Activated naive CD8-positive, alpha-beta T cell treated with anti-CD3 and anti-CD28 coated beads, Interleukin-2, amount 50 U/mL, for 24 hours (primary cell): ENCODE results near the gene TMIGD2.
"Not testable (repeated sequence)": the region's sequence is repeated elsewhere in the genome, so short reads cannot be mapped to it uniquely, and the experiment has no call there.

Source experiments
- ATAC-seq: fragments of 150-1000 bp; cut with Tn5 transposase; one replicate; pipeline ENCODE4 v1.10.0; 2021
- DNase-seq: peaks from one replicate; pipeline ENCODE4 v3.0.0; 2021
- H3K27ac Mint-ChIP-seq: one replicate; pipeline ENCODE4 v1.8.0; 2021; ENCODE audit warnings: mild to moderate bottlenecking, mixed read lengths
- H3K27me3 Mint-ChIP-seq: one replicate; pipeline ENCODE4 v1.8.0; 2021; ENCODE audit warnings: mixed read lengths
- H3K36me3 Mint-ChIP-seq: one replicate; pipeline ENCODE4 v1.8.0; 2021; ENCODE audit warnings: low read depth, mixed read lengths
- H3K4me1 Mint-ChIP-seq: one replicate; pipeline ENCODE4 v1.8.0; 2021; ENCODE audit warnings: mixed read lengths
- H3K4me3 Mint-ChIP-seq: one replicate; pipeline ENCODE4 v1.8.0; 2021; ENCODE audit warnings: mild to moderate bottlenecking, moderate library complexity, mixed read lengths
- H3K9me3 Mint-ChIP-seq: one replicate; pipeline ENCODE4 v1.8.0; 2021; ENCODE audit warnings: mixed read lengths

The TMIGD2 gene, protein sequence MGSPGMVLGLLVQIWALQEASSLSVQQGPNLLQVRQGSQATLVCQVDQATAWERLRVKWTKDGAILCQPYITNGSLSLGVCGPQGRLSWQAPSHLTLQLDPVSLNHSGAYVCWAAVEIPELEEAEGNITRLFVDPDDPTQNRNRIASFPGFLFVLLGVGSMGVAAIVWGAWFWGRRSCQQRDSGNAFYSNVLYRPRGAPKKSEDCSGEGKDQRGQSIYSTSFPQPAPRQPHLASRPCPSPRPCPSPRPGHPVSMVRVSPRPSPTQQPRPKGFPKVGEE

DNA sequence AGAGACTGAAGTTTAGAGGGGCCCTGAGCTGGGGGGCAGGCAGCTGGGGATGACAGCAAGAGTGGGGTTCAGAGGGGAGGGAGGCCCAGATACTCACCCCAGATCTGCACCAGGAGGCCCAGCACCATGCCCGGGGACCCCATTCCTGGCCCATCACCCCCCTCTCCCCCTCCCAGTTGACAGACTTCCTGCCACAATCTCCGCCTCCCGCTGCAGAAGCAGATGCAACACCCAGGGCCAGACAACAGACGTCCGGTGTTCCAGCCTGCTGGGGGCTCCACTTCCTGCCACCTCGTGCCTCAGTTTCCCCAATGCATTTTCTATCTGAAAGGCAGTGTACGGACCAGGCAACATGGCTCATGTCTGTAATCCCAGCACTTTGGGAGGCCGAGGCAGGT, at the start of gene TMIGD2:
Gene TMIGD2, minus strand, starts transcription at position 147 of the 398 bp plus-strand sequence. Its CDS starts 4 bp downstream, at position 143.
- Mint-ChIP-seq H3K27ac (peak within 1 kb of the TSS; percentile 61), H3K9me3 (no peaks in the 10 kb centered on the region), H3K4me3 (peak within 1 kb of the TSS; percentile 73), H3K27me3 (peaks cover 3% of the 10 kb centered on the region), H3K4me1 (peaks cover 37% of the 10 kb centered on the region), H3K36me3 (no peaks in the 10 kb centered on the region)
- DNase-seq (peak; percentile 39), ATAC-seq (no peak)

DNA sequence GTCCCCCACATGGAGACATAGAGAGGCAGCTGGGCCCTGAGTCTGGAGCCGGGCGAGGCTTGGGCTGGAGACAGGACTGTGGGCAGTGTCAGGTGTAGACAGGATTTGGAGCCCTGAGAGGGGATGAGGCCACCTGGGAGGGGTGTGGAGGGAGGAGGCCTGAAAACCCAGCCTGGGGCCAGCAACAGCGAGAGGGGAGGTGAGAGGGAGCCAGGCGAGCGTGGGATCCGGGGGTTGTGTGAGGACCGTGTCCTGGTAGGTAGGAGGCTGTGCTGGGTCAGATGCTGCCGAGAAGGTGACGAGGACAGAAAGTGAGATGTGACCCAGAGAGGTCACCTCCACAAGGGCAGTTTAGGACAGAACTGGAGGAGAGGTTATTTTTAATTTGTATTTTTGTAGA, 48.5 kb upstream of the TMIGD2 start:
- Mint-ChIP-seq H3K4me1 (peaks cover 2% of the 10 kb centered on the region), H3K27me3 (no peaks in the 10 kb centered on the region), H3K27ac (no peak overlapping the region), H3K9me3 (no peaks in the 10 kb centered on the region), H3K4me3 (no peak overlapping the region), H3K36me3 (peaks cover 4% of the 10 kb centered on the region)
- DNase-seq = no peak
- no peak for ATAC-seq

DNA sequence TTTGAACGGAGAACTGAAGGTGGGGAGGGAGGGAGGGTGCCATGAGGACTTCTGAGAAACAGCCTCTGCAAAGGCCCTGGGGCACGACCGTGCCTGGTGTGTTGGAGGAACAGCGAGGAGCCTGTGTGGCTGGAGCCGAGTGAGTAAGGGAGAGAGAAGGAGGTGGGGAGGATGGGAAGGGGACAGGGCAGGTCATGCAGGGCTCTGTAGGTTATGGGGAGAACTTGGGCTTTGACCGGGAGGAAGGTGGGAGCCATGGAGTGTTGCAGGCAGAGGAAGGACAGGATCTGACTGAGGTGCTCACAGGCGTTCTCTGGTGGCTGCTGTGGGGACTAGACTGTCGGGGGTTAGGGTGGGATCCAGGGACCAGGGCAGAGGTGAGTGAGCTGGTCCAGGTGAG, 47.9 kb upstream of the TMIGD2 start:
- no peak for DNase-seq
- ATAC-seq = no peak
- H3K9me3 Mint-ChIP-seq = no peaks in the 10 kb centered on the region
- H3K27me3 Mint-ChIP-seq = no peaks in the 10 kb centered on the region
- no peak overlapping the region for H3K4me3 Mint-ChIP-seq
- no peak overlapping the region for H3K27ac Mint-ChIP-seq
- peaks cover 4% of the 10 kb centered on the region for H3K36me3 Mint-ChIP-seq
- peaks cover 2% of the 10 kb centered on the region for H3K4me1 Mint-ChIP-seq

DNA sequence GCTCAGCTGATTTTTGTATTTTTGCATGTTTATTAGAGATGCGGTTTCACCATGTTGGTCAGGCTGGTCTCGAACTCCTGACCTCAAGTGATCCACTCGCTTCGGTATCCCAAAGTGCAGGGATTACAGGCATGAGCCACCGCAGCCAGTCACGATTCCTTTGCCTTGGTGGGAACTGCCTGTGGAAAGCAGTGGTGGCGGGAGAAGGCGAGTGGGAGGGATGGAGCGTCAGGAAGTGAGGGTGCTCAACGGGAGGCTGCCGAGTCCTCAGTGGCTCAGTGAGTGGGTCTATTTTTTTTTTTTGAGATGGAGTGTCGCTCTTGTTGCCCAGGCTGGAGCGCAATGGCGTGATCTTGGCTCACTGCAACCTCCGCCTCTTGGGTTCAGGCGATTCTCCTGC, 47.0 kb upstream of the TMIGD2 start:
- not testable (repeated sequence) for H3K4me1 Mint-ChIP-seq, H3K27ac Mint-ChIP-seq, DNase-seq, H3K9me3 Mint-ChIP-seq, H3K4me3 Mint-ChIP-seq, H3K27me3 Mint-ChIP-seq, ATAC-seq, H3K36me3 Mint-ChIP-seq

DNA sequence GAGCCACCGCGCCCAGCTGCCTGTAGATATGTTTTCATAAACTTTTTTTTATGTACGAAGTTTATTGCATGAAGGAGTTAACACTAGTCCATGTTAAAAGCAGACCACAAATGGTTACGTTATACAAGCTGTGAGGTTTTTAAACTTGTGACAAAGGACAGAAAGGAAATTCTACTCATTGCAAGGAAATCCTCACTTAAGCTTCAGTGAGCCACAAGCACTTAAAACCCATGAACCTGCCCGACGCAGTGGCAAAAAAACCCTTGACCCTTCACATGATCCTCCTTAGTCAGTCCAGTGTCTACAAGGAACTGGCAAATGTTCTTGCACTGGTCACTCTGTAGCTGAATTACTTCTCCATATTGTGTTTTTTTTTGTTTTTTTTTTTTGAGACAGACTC, 45.3 kb upstream of the TMIGD2 start:
- ATAC-seq (no peak), DNase-seq (no peak)
- H3K27me3 Mint-ChIP-seq = peaks cover 2% of the 10 kb centered on the region
- H3K9me3 Mint-ChIP-seq = no peaks in the 10 kb centered on the region
- no peak overlapping the region for H3K27ac Mint-ChIP-seq
- H3K4me3 Mint-ChIP-seq = no peak overlapping the region
- peaks cover 12% of the 10 kb centered on the region for H3K4me1 Mint-ChIP-seq
- peaks cover 5% of the 10 kb centered on the region for H3K36me3 Mint-ChIP-seq

DNA sequence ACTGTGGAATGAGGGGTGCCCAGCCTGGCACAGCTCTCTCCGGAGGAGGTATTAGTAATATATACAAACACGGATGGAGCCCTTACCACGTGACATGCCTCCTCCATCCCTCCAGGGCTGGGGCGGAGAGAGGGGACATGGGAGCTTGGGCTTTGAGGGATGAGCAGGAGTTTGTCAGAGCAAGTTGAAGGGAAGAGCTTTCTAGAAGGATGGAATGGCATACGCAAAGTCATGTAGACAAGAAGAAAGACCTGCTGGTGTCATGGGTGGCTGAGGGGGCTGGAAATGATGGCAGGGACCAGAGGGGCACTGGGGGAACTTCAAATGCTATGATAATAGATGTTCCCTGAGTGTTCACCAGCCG, 43.8 kb upstream of the TMIGD2 start:
- DNase-seq (no peak), ATAC-seq (no peak)
- Mint-ChIP-seq H3K27ac (no peak overlapping the region), H3K4me1 (peaks cover 15% of the 10 kb centered on the region), H3K36me3 (peaks cover 5% of the 10 kb centered on the region), H3K27me3 (peaks cover 2% of the 10 kb centered on the region), H3K9me3 (no peaks in the 10 kb centered on the region), H3K4me3 (no peak overlapping the region)

DNA sequence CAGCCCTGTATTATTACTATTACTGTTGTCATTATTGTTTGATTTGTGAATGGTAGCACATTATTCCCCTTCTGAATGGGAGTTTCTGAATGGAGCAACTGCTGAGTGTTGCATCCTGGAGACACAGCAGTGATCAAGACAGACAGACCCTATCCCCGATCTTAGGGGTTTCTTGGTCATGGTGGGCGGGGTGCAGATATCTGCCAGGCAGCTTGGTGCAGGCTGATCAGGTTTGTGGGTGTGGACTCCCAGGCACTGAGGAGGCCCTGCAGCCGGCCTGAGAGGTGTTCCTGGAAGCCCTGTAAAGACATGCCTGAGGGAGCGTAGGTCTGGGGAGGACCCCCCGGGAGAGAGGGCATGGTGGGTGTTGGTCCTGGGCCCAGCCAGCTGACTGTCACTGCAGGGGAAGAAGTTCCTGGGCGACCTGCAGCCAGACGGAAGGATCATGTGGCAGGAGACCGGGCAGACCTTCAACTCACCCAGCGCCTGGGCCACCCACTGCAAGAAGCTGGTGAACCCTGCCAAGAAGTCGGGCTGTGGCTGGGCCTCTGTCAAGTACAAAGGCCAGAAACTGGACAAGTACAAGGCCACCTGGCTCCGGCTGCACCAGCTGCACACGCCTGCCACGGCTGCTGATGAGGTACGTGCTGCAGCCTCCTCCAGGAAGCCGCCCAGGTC, 43.3 kb upstream of the TMIGD2 start:
- Mint-ChIP-seq H3K4me1 (peaks cover 15% of the 10 kb centered on the region), H3K36me3 (peaks cover 5% of the 10 kb centered on the region), H3K4me3 (peak overlapping the region; percentile 50), H3K27ac (no peak overlapping the region), H3K9me3 (no peaks in the 10 kb centered on the region), H3K27me3 (peaks cover 2% of the 10 kb centered on the region)
- DNase-seq = no peak
- no peak for ATAC-seq

DNA sequence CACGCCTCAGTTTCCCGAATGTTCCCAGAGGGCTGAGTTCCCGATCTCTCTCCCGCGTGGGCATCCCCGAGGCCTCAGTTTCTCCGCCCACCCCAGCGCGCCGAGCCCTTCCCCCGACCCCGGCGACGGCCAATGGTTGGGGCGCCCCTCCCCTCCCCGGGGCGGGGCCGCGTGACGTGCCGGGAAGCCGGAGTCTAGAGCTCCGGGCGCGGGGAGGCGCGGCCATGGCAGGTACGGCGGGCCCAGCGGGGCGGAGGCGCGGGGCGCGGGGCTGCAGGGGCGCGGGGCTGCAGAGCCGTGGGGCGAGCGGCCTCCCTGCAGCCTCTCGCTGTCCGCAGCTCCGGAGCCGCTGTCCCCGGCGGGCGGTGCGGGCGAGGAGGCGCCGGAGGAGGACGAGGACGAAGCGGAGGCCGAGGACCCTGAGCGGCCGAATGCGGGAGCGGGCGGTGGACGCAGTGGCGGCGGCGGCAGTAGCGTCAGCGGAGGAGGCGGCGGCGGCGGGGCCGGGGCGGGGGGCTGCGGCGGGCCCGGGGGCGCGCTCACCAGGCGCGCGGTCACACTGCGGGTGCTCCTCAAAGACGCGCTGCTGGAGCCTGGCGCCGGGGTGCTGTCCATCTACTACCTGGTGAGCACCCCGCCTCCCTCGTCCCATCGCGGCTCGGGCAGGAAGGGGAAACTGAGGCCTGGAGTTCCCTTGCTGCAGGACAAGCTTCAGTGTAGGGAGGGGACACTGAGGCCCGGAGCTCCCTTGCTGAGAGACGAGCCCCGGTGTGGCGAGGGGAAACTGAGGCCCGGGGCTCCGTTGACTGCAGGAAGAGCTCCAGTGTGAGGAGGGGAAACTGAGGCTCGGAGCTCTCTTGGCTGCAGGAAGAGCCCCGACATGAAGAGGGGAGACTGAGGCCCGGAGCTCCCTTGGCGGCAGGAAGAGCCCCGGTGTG, 41.5 kb upstream of the TMIGD2 start, which contains the start of gene MPND:
Gene MPND, plus strand, starts transcription at position 193 of the 938 bp plus-strand sequence. Its CDS starts 32 bp downstream, at position 225.
- Mint-ChIP-seq H3K27ac (peak within 1 kb of the TSS; percentile 96), H3K4me3 (peak within 1 kb of the TSS; percentile 86), H3K27me3 (peaks cover 2% of the 10 kb centered on the region), H3K4me1 (peaks cover 21% of the 10 kb centered on the region), H3K9me3 (no peaks in the 10 kb centered on the region), H3K36me3 (peaks cover 5% of the 10 kb centered on the region)
- ATAC-seq (peak; percentile 67), DNase-seq (peak; percentile 97)

DNA sequence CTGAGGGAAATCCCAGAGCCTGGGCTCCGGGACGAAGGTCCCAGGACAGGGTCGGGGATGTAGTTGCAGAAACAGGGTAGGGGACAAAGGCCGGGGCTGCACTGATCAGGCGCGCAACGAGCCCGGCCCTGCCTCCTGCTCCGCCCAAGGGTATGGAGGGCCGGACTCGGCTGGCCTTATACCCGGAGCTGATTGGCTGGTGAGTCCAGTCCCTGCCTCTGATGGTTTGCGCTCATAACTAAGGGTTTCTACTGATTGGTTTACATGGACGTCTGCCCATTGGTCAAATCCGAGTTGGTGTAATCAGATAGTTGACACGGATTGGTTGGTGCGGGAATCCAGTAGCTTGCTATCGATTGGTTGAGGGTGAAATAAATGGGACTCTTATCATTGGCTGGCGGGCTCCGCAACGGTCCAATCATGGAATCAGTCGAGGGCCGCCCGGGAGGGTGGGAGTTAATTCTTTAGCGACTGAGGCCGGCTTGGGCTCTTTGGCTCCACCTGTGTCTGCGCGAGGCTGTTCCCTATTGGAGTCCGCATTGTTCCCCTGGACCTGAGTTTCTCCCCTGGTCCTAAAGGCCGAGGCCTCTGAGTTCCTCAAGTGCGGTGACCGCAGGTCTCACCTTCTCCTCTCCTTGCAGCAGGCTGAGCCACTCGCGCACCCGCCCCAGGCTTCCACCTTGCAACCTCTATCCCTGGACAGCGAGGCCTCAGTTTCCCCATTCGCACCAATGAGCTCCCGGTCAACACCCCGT, 40.6 kb upstream of the TMIGD2 start:
- Mint-ChIP-seq H3K9me3 (no peaks in the 10 kb centered on the region), H3K4me1 (peaks cover 28% of the 10 kb centered on the region), H3K36me3 (peaks cover 5% of the 10 kb centered on the region), H3K27me3 (peaks cover 2% of the 10 kb centered on the region), H3K4me3 (peak overlapping the region; percentile 86), H3K27ac (peak overlapping the region; percentile 96)
- DNase-seq (peak; percentile 89), ATAC-seq (peak; percentile 95)

DNA sequence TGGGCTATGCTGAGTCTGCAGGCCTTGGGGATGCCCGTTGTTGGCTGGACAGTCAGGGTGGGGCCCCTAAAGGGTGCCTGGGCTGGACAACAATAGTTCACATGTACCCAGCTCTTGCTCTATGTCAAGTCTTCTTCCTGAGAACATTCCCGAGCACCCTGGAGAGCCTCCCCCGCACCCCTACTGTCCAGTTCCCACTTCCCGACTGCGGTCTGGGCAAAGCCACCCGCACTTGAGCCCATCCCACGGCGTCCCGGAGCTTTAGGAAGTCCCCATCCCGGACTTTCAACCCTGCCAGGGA, 40.1 kb upstream of the TMIGD2 start:
- ATAC-seq (no peak), DNase-seq (no peak)
- Mint-ChIP-seq H3K4me3 (peak overlapping the region; percentile 86), H3K27ac (peak overlapping the region; percentile 96), H3K36me3 (peaks cover 4% of the 10 kb centered on the region), H3K27me3 (peaks cover 2% of the 10 kb centered on the region), H3K4me1 (peaks cover 29% of the 10 kb centered on the region), H3K9me3 (no peaks in the 10 kb centered on the region)

DNA sequence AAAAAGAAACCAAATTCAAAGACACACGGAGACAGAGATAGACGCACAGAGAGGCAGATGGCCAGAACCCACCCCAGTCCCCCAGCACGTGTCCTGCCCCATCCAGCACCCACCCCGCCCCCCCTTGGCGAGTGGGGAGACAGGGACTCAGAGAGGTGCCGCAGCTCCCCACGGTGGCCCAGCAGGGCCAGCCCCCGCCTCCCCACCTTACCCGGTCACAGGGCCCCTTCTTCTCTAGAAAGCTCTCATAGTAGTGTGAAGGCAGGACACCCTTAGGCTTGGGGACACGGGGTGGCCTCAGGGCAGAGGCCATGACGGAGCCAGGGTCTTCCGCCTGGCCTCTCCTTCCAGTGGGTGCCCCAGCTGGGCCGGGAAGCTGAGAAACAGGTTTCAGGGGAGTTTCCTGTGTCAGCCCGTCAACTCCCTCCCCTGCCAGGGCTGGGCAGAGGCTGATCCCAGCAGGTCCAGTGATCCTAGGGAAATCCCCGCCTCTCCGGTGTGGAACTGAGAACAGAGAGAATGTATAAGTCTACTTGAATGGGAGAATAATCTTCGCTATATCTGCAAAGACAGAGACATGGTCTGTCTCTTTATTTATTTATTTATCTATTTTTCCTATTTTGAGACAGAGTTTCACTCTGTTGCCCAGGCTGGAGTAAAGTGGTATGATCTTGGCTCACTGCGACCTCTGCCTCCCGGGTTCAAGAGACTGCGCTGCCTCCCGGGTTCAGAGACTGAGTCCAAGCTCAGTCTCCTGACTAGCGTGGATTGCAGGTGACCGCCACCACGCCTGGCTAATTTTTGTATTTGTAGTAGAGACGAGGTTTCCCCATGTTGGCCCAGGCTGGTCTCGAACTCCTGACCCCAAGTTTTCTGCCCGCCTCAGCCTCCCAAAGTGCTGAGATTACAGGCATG, 36.5 kb upstream of the TMIGD2 start, which contains the start of gene STAP2:
Gene STAP2, minus strand, starts transcription at position 387 of the 915 bp plus-strand sequence. Its CDS starts 74 bp downstream, at position 313.
- Mint-ChIP-seq H3K27me3 (peaks cover 2% of the 10 kb centered on the region), H3K4me3 (peak within 1 kb of the TSS; percentile 91), H3K4me1 (peaks cover 27% of the 10 kb centered on the region), H3K36me3 (peaks cover 10% of the 10 kb centered on the region), H3K9me3 (peaks cover 15% of the 10 kb centered on the region), H3K27ac (peak within 1 kb of the TSS; percentile 97)
- DNase-seq (peak; percentile 53), ATAC-seq (no peak)

DNA sequence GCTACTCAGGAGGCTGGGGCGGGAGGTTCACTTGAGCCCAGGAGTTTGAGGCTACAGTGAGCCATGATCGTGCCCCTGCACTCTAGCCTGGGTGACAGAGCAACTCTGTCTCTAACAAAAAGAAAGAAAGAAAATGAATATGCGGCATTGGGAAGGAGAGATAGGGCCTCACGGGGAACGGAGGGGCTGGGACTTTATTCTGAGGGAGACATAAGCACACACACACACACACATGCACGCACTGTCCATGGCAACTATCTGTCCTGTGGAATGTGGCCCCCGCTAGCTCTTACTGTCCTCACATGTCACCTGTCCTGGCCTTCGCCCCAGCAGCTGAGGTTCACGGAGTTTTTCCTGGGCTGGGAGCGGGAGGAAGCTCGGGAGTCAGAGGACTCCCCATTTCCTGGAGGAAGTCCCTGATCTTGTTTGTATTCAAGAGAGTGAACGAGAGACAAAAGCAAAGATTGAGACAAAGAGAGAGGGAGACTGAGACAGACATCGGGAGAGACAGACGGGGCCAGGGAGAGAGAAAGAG, 35.8 kb upstream of the TMIGD2 start:
- Mint-ChIP-seq H3K4me1 (peaks cover 23% of the 10 kb centered on the region), H3K4me3 (peak overlapping the region; percentile 91), H3K36me3 (peaks cover 10% of the 10 kb centered on the region), H3K27me3 (peaks cover 2% of the 10 kb centered on the region), H3K9me3 (peaks cover 15% of the 10 kb centered on the region), H3K27ac (peak overlapping the region; percentile 97)
- DNase-seq (no peak), ATAC-seq (no peak)

DNA sequence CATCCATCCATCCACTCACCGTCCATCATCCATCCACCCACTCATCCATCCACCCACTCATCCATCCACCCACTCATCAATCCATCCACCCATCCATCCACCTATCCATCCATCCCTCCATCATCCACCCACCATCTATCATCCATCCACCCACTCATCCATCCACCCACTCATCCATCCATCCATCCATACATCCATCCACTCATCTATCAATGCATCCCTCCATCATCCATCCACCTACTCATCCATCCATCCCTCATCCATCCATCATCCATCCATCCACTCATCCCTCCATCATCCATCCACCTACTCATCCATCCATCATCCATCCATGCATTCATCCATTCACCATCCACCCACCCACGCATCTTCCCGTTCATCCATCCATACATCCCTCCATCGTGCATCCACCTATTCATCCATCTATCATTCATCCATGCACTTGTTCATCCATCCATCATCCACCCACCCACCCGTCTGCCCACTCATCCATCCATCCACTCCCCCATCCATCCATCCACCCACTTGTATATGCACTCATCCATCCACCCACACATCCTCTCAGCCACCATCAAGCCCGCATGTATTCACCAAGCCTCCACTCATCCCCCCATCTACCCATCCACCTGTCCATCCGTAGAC, 32.9 kb upstream of the TMIGD2 start:
- Mint-ChIP-seq H3K9me3 (peaks cover 15% of the 10 kb centered on the region), H3K4me1 (peaks cover 18% of the 10 kb centered on the region), H3K4me3 (no peak overlapping the region), H3K27me3 (no peaks in the 10 kb centered on the region), H3K36me3 (peaks cover 11% of the 10 kb centered on the region), H3K27ac (peak overlapping the region; percentile 12)
- ATAC-seq (no peak), DNase-seq (no peak)
